ENCODE results near the gene FGFR4. TPM values are rescaled to one million over a fixed set of nuclear protein-coding genes. Genes with fewer than 3 reads are reported as not detected.
A peak's percentile ranks its signal among the peaks of the same experiment; 100 is the strongest.

FGFR4 gene
- total and polyA plus RNA-seq, 2 of the 8 experiments (the other 6 are each of a cell fraction or from before 2014, with no cell fraction given), result 61.4 to 88.4 TPM

- Histone ChIP-seq H3K4me1 (replicated peaks in 1 of 4; ENCODE audit: control insufficient read depth in 3 of 4, insufficient read depth in 4 of 4, low read length in 3 of 4) (no peaks in the 10 kb centered on the region), H3K27me3 (replicated peaks in 1 of 4; ENCODE audit: control insufficient read depth in 3 of 4, extremely low read depth in 1 of 4, insufficient read depth in 3 of 4, low read length in 3 of 4) (no peaks in the 10 kb centered on the region), H2BK120ac (replicated peaks; ENCODE audit: low read depth, low read length) (no peak overlapping the region), H2AFZ (ENCODE audit: low read length) (no peak overlapping the region), H2BK20ac (ENCODE audit: low read length) (no peak overlapping the region), H3K4me3 (ENCODE audit: extremely low read depth in 1 of 4, insufficient read depth in 2 of 4, low read depth in 3 of 4, low read length in 4 of 4) (no peak overlapping the region), H3K56ac (replicated peaks; ENCODE audit: insufficient read length, low read depth, low read length) (no peak overlapping the region), H4K91ac (replicated peaks; ENCODE audit: insufficient read length, low read length) (no peak overlapping the region), H3K9me3 (ENCODE audit: insufficient read depth in 2 of 2, low read depth in 1 of 2, low read length in 1 of 2) (no peaks in the 10 kb centered on the region), H3K23ac (ENCODE audit: insufficient read length) (no peak overlapping the region), H4K20me1 (replicated peaks in 1 of 2; ENCODE audit: control insufficient read depth in 1 of 2, insufficient read depth in 2 of 2, low read length in 2 of 2) (peaks cover 0 to 2% of the 10 kb centered on the region in 2 experiments), H2BK15ac (ENCODE audit: low read length) (no peak overlapping the region), H2AK5ac (ENCODE audit: low read depth, low read length) (no peak overlapping the region), H3K79me1 (ENCODE audit: low read depth, low read length) (no peaks in the 10 kb centered on the region), H3K14ac (ENCODE audit: insufficient read length) (no peak overlapping the region), H3K23me2 (ENCODE audit: low read depth, low read length) (no peaks in the 10 kb centered on the region), H3K79me2 (ENCODE audit: control insufficient read depth in 1 of 2, insufficient read depth in 2 of 2, low read length in 2 of 2) (no peaks in the 10 kb centered on the region), H3K27ac (ENCODE audit: low read depth, low read length) (no peak overlapping the region), H4K5ac (ENCODE audit: insufficient read length, low read depth, low read length) (no peak overlapping the region), H3K9ac (replicated peaks in 1 of 4; ENCODE audit: extremely low read depth in 1 of 4, low read depth in 3 of 4, low read length in 3 of 4) (no peak overlapping the region), H2BK12ac (ENCODE audit: low read depth, low read length) (no peak overlapping the region), H2BK5ac (ENCODE audit: low read depth, low read length) (no peak overlapping the region), H3K18ac (ENCODE audit: extremely low read depth, low read length) (no peak overlapping the region), H3K4ac (replicated peaks; ENCODE audit: insufficient read length, low read depth, low read length) (no peak overlapping the region), H3K36me3 (ENCODE audit: control insufficient read depth in 2 of 4, insufficient read depth in 4 of 4, low read length in 3 of 4) (peaks cover 0 to 27% (median 13%) of the 10 kb centered on the region in 4 experiments; a peak in 5 of 8 replicates), H4K8ac (ENCODE audit: extremely low read depth, insufficient read depth, low read length) (no peak overlapping the region), H3K4me2 (ENCODE audit: insufficient read depth in 1 of 2, low read depth in 2 of 2, low read length in 2 of 2) (no peak overlapping the region)
- DNase-seq (ENCODE audit: low read depth in 1 of 2, low spot score in 2 of 2), result no peak
- POLR2A ChIA-PET (ENCODE audit: partially characterized antibody), result interaction anchor here (1.9 kb wide), 1 partner anchor 22 kb away, joined by 4 read pairs; no protein-coding TSS in a partner anchor
- no peak for TF ChIP-seq E2F6 (IDR thresholded peaks at IDR 0.05)
- TF ChIP-seq CTCF (IDR thresholded peaks at IDR 0.05; ENCODE audit: control extremely low read depth in 1 of 3, insufficient read depth in 1 of 3, low read depth in 1 of 3, low read length in 3 of 3), result peak in 2 of 3 experiments; percentile 17 to 26; a peak in 2 of 4 replicates
- TF ChIP-seq RAD21 (IDR thresholded peaks at IDR 0.05 in 1 of 2, conservative IDR thresholded peaks at IDR 0.05 in 1 of 2; ENCODE audit: low read depth in 2 of 2, low read length in 2 of 2), result peak; percentile 36 to 55; a peak in 3 of 4 replicates
- 94% methylated on average over 5 of the region's 5 CpGs; no CpG with 5 or more reads in 1 of the 2 experiments for WGBS, 2 experiments (ENCODE audit: extremely low coverage in 1 of 2, insufficient coverage in 1 of 2, insufficient read length in 1 of 2, insufficient replicate concordance in 2 of 2, low coverage in 1 of 2, low lambda C conversion rate in 2 of 2, missing lambda C conversion rate in 1 of 2)
- CTCF ChIA-PET (ENCODE audit: partially characterized antibody), result interaction anchor here (0.7 to 2.7 kb wide), 3 partner anchors 23 to 389 kb away, joined by 3 to 16 read pairs (median 3); no protein-coding TSS in a partner anchor
- no peak for FAIRE-seq
These were observed 37.4 kb upstream of the FGFR4 start for GRCh38 chr5:177049285-177049684.
